ENCODE data around the gene H1-8. TPM values are rescaled to one million over a fixed set of nuclear protein-coding genes. Genes with fewer than 3 reads are reported as not detected.

H1-8 gene
- total and polyA plus RNA-seq, 9 of the 15 experiments (the other 6 are each of a cell fraction or from before 2014, with no cell fraction given), result not detected

GRCh38 chr3:129599607-129600006, 56.6 kb downstream of the H1-8 start (continued):
- TF ChIP-seq MGA (IDR thresholded peaks at IDR 0.05) (no peak), DPF2 (IDR thresholded peaks at IDR 0.05) (peak; percentile 48; the same call in 1 of the 2 replicates), EP300 (IDR thresholded peaks at IDR 0.05; ENCODE audit: low read length) (peak; percentile 22; the same call in 1 of the 2 replicates), REST (IDR thresholded peaks at IDR 0.05; ENCODE audit: borderline replicate concordance) (peak; percentile 18; the same call in 1 of the 2 replicates), REST (CRISPR knock-in tag; IDR thresholded peaks at IDR 0.05; ENCODE audit: low read depth) (no peak), USF1 (CRISPR knock-in tag; IDR thresholded peaks at IDR 0.05) (0 out of 2 replicates have a peak, but pooled peaks have one; percentile 22), ETV1 (tag; conservative IDR thresholded peaks at IDR 0.05; ENCODE audit: low read depth) (0 out of 2 replicates have a peak, but pooled peaks have one; percentile 9), FOSL1 (tag; conservative IDR thresholded peaks at IDR 0.05) (peak; percentile 75)
